GM23248 (cell line): ENCODE measurements around the gene MITF.

Experiments
- EZH2 ChIP-seq: fragments of 200-600 bp; sonication (generic); IDR thresholded peaks from 2 replicates; pipeline ENCODE4 v1.6.1; 2018; ENCODE audit warnings: antibody characterized with exemption, mild to moderate bottlenecking; ENCODE audit not compliant: insufficient read depth, poor library complexity, severe bottlenecking
- EZH2phosphoT487 ChIP-seq: fragments of 200-600 bp; sonication (generic); IDR thresholded peaks from 2 replicates; pipeline ENCODE4 v1.6.1; 2018; ENCODE audit warnings: antibody characterized with exemption, moderate library complexity, mild to moderate bottlenecking, low read depth; ENCODE audit not compliant: insufficient read depth

DNA sequence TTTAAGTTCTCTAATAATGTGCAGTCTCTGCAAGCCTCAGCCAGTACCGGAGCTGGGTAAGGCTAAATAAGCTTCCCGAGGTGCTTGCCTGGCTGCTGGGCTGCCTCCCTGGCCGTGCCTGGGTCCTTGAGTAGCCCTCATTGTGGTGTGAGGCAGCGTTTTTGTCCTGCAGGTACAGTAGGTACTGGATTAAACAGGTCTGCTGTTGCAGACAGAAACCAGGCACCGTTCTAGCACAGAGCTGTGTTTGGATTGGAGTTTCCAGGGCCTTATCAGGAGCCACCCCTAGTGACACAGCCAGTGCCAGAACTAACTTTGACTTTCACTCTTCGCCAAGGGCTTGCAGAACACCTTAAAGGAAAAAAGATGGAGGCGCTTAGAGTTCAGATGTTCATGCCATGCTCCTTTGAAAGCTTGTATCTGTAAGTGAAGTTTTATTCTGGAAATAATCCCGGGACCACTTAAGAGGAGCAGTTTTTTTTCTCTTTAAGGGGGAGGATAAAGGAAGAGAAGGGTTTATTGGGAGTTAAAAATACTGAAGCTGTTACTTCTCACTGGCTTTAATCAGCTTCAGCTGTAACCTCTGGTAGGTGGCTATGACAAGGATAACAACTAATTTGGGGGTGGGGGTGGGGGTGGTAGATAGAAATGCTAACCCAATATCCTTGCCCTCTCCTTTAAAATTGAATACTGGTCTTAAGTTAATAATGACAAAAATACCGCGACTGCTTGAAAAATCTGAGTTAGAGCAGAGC is 126.8 kb downstream of the MITF start:
- TF ChIP-seq EZH2phosphoT487 (no peak), EZH2 (no peak)
